Measurements from ENCODE around the gene DCAF4. TPM values are rescaled to one million over a fixed set of nuclear protein-coding genes. Genes with fewer than 3 reads are reported as not detected.

DCAF4 gene
- total RNA-seq, 4 donors from 2014 or later = 7.0 to 29.0 (median 14.0) TPM

DNA sequence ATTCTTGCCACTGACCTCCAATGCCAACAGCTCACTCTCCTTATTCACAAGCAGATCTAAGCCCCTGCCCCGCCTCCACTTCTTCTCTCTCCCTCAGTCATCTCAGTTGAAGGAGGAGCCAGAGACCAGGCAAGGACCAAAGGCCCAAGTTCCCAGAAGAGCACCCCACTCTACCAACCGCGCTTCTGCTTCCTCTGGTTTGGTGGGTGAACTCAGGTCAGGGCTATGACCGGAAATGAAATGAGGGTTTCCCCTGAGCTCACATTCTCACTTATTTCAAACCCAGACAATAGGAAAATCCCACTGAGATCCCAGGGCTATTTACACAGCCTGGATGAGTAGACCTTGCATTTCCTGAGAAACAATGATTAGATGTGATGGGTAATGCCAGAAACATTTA is 42.3 kb upstream of the DCAF4 start:
- WGBS, 2 donors = 52 to 55% methylated on average over 4 of the region's 4 CpGs
- H3K4me1 ChIP-seq = no peaks in the 10 kb centered on the region
- DNase-seq = no peak

DNA sequence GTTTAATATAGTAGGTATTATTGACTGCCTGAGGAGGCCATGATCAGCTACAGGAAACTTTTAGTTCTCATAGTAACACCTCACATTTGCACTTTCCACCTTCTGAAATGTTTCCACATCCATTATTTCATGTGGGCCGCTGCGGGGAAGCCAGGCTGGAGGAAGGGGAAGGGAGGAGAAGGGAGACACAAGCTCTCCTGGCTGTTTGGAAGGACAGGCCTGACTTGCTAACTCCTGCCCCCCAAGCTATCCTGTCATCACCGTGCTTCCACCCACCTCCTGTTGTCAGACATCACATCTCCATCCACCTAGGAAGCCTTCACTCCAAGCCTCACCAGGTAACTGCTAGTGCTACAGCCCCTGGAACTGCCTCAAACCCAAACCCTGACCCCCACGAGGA is 41.9 kb upstream of the DCAF4 start:
- peaks cover 0 to 17% (median 0%) of the 10 kb centered on the region in 4 donors for H3K27me3 ChIP-seq

More for the DNA sequence above, 42.3 kb upstream of the DCAF4 start:
- Histone ChIP-seq H3K36me3 (no peaks in the 10 kb centered on the region), H3K4me3 (no peak overlapping the region), H3K27me3 (peaks cover 0 to 13% (median 0%) of the 10 kb centered on the region in 4 donors), H3K27ac (no peak overlapping the region), H3K9me3 (no peaks in the 10 kb centered on the region)
- intact Hi-C loops (cut with DNase I) = no loop called here
- TF ChIP-seq, protein P1, sequence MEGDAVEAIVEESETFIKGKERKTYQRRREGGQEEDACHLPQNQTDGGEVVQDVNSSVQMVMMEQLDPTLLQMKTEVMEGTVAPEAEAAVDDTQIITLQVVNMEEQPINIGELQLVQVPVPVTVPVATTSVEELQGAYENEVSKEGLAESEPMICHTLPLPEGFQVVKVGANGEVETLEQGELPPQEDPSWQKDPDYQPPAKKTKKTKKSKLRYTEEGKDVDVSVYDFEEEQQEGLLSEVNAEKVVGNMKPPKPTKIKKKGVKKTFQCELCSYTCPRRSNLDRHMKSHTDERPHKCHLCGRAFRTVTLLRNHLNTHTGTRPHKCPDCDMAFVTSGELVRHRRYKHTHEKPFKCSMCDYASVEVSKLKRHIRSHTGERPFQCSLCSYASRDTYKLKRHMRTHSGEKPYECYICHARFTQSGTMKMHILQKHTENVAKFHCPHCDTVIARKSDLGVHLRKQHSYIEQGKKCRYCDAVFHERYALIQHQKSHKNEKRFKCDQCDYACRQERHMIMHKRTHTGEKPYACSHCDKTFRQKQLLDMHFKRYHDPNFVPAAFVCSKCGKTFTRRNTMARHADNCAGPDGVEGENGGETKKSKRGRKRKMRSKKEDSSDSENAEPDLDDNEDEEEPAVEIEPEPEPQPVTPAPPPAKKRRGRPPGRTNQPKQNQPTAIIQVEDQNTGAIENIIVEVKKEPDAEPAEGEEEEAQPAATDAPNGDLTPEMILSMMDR (IDR thresholded peaks at IDR 0.05) = no peak
- TF ChIP-seq POLR2A (IDR thresholded peaks at IDR 0.05) = no peak

DNA sequence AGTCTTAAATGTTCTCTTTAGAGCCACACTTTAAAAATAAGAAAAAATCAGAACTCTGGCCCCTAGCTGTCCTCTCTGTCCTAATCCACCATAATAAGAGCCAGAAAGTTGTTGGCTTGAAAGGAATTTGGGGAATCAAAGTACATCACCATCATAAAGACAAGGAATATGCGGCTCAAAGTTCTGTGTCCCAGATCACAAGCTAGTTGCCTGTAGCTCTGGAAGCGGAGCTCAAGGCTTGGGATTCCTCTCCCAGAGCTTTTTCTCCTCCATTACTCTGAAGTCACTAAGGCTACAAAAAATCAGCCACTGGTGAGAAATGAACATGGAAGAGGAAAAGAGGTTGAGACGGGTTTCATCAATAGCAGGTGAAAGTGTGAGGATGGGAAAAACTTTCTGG is 38.8 kb upstream of the DCAF4 start:
- no peak for DNase-seq
- TF ChIP-seq POLR2A (IDR thresholded peaks at IDR 0.05) = no peak
- TF ChIP-seq, protein P1 (IDR thresholded peaks at IDR 0.05) = no peak
- H3K4me3 ChIP-seq = no peak overlapping the region
- peaks cover 3 to 48% (median 15%) of the 10 kb centered on the region in 4 donors for H3K27me3 ChIP-seq
- no peaks in the 10 kb centered on the region for H3K9me3 ChIP-seq
- peaks cover 0 to 11% (median 8%) of the 10 kb centered on the region in 3 donors for H3K4me1 ChIP-seq
- no peaks in the 10 kb centered on the region for H3K36me3 ChIP-seq
- 86 to 90% methylated on average over 3 of the region's 3 CpGs for WGBS, 2 donors
- intact Hi-C loops (cut with DNase I) = no loop called here
- no peak overlapping the region for H3K27ac ChIP-seq

More for the DNA sequence above, 41.9 kb upstream of the DCAF4 start:
- DNase-seq = no peak
- intact Hi-C loops (cut with DNase I) = no loop called here
- Histone ChIP-seq H3K4me1 (no peaks in the 10 kb centered on the region), H3K27ac (no peak overlapping the region), H3K9me3 (no peaks in the 10 kb centered on the region), H3K4me3 (no peak overlapping the region), H3K36me3 (no peaks in the 10 kb centered on the region)
- TF ChIP-seq, protein P1 (IDR thresholded peaks at IDR 0.05) = no peak
- no peak for TF ChIP-seq POLR2A (IDR thresholded peaks at IDR 0.05)
- WGBS, 2 donors = 39 to 77% methylated on average over 3 of the region's 4 CpGs

DNA sequence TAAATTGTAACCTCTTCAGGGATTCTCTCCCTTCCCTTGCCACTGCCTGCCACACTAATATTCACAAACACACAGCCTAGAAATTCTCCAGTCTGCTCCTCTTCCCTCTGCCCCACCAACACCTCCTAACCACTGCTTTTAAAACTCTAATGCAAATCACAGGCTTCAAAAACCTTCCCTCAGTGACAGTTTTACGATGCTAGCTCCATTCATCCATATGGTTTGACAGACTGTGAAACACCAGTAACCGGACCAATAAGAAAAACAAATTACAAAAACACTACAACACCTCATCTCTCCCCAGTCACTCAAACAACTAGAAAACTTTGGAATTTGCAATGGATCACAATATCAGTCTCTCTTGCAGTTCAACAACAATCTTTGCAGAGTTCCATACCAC is 38.1 kb upstream of the DCAF4 start:
- no peaks in the 10 kb centered on the region for H3K36me3 ChIP-seq
- intact Hi-C loops (cut with DNase I) = no loop called here
- no peak overlapping the region for H3K27ac ChIP-seq
- TF ChIP-seq, protein P1 (IDR thresholded peaks at IDR 0.05) = no peak
- TF ChIP-seq POLR2A (IDR thresholded peaks at IDR 0.05) = no peak
- DNase-seq = no peak
- peaks cover 0 to 18% (median 10%) of the 10 kb centered on the region in 3 donors for H3K4me1 ChIP-seq
- H3K9me3 ChIP-seq = no peaks in the 10 kb centered on the region
- WGBS, 2 donors = 72 to 88% methylated on average over 2 of the region's 2 CpGs
- H3K27me3 ChIP-seq = peaks cover 3 to 55% (median 15%) of the 10 kb centered on the region in 4 donors
- no peak overlapping the region for H3K4me3 ChIP-seq

DNA sequence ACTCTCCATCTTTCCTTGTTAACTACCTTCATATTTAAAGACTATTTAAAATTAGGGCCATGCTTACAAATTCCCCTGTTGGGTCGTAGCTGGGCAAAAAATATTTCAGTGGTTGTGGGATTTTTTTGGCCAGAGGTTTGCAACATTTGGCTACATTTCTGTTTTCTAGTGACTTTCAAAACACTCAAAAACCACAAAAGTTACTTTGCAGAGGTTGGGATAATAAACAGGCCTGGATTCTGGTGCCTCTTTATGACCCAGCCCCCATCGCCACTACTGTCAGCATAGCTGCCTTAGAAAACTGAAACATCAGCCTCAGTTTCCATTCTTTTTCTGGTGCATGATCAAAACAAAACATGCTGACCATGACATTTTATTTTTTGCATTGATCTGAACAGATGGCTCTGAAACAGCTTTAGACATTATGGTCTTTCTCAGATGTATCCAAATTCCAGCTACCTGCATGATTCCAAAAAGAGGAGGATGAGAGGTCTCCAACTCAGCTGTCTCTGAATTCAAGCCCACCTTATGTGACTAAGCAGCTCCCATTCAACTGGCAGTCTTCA is 37.5 kb upstream of the DCAF4 start:
- DNase-seq = no peak
- Histone ChIP-seq H3K4me3 (no peak overlapping the region), H3K4me1 (peaks cover 0 to 21% (median 10%) of the 10 kb centered on the region in 3 donors), H3K27me3 (peaks cover 3 to 59% (median 15%) of the 10 kb centered on the region in 4 donors), H3K36me3 (no peaks in the 10 kb centered on the region), H3K27ac (no peak overlapping the region), H3K9me3 (no peaks in the 10 kb centered on the region)
- intact Hi-C loops (cut with DNase I) = no loop called here
- TF ChIP-seq, protein P1 (IDR thresholded peaks at IDR 0.05) = no peak
- no peak for TF ChIP-seq POLR2A (IDR thresholded peaks at IDR 0.05)
- 56 to 83% methylated on average over 2 of the region's 2 CpGs for WGBS, 2 donors

Data from esophagus squamous epithelium (tissue), 5 donors.